ENCODE results near the gene INHBA.

- TF ChIP-seq CTCF (IDR thresholded peaks at IDR 0.05) (no peak), POLR2A (IDR thresholded peaks at IDR 0.05) (no peak)
Measured at GRCh38 chr7:41701068-41701941, 1.6 kb downstream of the INHBA start.
